Measurements from ENCODE around the gene ERC2.

GRCh38 chr3:55704521-55704920 lies 763.7 kb downstream of the ERC2 start:
- TF ChIP-seq POLR2A (IDR thresholded peaks at IDR 0.05): no peak
- TF ChIP-seq CTCF (IDR thresholded peaks at IDR 0.05): no peak

Data from heart left ventricle (tissue), 13 donors.